GM13976 (cell line): ENCODE data around the gene NHLRC1.

Experiments used
- DNase-seq: peaks from one replicate; pipeline ENCODE4 v3.0.0; 2012; ENCODE audit warnings: low spot score
- in situ Hi-C: fragments of 300-500 bp; cut with MboI; formaldehyde crosslinking; loops from one replicate; pipeline ENCODE4 v1.12.0; 2022; ENCODE audit warnings: low sequenced_read_pairs, mixed read lengths, inconsistent platforms; ENCODE audit not compliant: unreplicated experiment
- TF ChIP-seq, protein P1 (sequence below): IDR thresholded peaks from 2 replicates; pipeline ENCODE4 v1.5.1; 2012; ENCODE audit warnings: borderline replicate concordance, mild to moderate bottlenecking; ENCODE audit not compliant: insufficient read depth; ENCODE audit errors: extremely low read depth, missing control alignments, control extremely low read depth

The NHLRC1 gene

GRCh38 chr6:18107061-18107460 lies 15.4 kb downstream of the NHLRC1 start:
- DNase-seq = no peak
- TF ChIP-seq, protein P1, sequence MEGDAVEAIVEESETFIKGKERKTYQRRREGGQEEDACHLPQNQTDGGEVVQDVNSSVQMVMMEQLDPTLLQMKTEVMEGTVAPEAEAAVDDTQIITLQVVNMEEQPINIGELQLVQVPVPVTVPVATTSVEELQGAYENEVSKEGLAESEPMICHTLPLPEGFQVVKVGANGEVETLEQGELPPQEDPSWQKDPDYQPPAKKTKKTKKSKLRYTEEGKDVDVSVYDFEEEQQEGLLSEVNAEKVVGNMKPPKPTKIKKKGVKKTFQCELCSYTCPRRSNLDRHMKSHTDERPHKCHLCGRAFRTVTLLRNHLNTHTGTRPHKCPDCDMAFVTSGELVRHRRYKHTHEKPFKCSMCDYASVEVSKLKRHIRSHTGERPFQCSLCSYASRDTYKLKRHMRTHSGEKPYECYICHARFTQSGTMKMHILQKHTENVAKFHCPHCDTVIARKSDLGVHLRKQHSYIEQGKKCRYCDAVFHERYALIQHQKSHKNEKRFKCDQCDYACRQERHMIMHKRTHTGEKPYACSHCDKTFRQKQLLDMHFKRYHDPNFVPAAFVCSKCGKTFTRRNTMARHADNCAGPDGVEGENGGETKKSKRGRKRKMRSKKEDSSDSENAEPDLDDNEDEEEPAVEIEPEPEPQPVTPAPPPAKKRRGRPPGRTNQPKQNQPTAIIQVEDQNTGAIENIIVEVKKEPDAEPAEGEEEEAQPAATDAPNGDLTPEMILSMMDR = no peak
- in situ Hi-C loops = no loop called here

DNA sequence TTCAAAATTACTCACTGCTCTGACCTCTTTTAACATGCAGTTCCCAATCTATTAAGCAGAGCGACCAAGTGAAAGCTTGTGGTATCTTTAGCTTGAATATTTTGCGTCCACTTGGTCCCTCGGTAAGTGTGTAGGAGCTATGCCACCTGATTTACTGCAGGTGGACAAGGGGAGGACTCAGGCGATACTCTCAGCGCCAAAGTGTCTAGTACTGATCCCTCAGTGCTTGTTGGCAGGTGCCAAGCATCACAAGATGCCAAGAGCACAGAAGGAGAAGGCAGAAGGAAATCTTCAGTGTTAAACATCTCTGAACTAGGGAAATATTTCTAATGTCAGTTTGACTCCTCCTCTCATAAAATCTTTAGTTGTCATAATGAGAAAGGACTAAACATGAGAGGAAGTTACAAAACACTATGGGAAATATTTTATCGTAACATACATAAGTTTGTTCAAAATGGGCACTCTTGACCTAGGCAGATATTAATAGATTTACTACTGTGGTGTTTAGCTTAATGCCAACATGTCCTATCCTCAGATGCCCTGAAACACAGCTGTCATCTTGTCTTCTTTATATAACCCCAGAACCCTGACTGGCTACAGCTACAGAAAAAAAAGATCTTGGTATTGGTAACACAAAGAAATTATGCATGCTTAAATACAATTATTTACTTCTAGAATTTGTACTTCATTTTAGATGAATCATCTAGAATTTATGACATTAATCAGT lies 19.5 kb downstream of the NHLRC1 start:
- in situ Hi-C loops = no loop called here
- DNase-seq = no peak
- TF ChIP-seq, protein P1 = no peak

GRCh38 chr6:18101873-18102272 lies 20.6 kb downstream of the NHLRC1 start:
- in situ Hi-C loops = no loop called here
- DNase-seq = no peak
- TF ChIP-seq, protein P1 = no peak

DNA sequence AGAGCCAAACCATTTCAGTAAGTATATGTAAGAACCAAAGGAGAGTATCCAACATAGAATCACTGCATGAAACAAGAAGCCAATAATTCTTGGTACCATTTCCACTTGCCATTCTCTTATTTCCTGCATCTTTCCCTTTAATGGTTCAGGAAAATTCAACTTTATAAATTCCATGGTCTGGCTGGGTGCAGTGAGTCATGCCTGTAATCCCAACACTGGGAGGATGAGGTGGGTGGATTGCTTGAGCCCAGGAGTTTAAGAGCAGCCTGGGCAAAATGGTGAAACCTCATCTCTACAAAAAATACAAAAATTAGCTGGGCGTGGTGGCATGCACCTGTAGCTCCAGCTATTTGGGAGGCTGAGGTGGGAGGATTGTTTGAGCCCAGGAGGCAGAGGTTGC lies 21.2 kb downstream of the NHLRC1 start:
- TF ChIP-seq, protein P1 = no peak
- in situ Hi-C loops = no loop called here
- DNase-seq = no peak

- in situ Hi-C loops = no loop called here
- TF ChIP-seq, protein P1 = no peak
- no peak for DNase-seq
Measured at GRCh38 chr6:18100296-18100695, 22.2 kb downstream of the NHLRC1 start.

DNA sequence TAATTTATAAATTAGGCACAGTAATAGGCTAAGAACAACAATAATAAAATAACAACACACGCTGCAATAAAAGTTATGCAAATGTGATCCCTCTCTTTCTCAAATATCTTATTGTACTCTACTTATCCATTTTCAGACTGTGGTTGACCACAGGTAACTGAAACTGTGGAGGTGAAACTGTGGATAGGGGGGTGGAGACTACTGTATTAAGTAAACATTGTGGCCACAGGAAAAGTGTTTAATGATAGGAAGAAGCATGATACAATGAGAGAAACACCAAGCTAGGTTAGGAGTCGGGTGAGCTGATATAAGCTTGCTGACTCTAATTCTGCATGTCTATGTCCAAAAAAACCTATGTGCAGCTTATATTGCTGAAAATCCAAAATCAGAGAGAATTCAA lies 23.0 kb downstream of the NHLRC1 start:
- TF ChIP-seq, protein P1 = no peak
- in situ Hi-C loops = no loop called here
- no peak for DNase-seq

DNA sequence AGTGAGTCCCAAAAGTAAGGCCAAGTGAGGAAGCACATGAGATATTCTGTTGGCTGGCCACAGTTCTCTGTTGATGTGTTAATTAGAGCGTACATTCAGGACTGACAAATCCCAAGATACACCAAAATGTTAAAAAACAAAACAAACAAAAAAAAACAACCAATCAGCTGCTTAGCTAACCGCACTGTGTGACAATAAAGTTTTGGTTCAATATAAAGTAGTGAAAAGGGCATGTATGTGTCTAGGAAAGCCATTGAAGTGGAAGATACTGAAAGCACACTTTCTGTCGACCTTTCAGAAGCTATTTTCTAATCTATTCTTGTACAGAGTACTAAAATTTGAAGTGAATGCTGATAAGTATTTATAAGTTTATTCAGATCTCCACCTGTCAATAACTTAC lies 26.1 kb downstream of the NHLRC1 start:
- TF ChIP-seq, protein P1 = no peak
- no peak for DNase-seq
- in situ Hi-C loops = no loop called here
